Glomerular visceral epithelial cell (primary cell): ENCODE data around the gene POLQ.
"Not testable (repeated sequence)": the region's sequence is repeated elsewhere in the genome, so short reads cannot be mapped to it uniquely, and the experiment has no call there.

Experiments
- DNase-seq: peaks from one replicate; pipeline ENCODE4 v3.0.0-alpha.2; 2016; ENCODE audit errors: extremely low spot score

The POLQ gene

DNA sequence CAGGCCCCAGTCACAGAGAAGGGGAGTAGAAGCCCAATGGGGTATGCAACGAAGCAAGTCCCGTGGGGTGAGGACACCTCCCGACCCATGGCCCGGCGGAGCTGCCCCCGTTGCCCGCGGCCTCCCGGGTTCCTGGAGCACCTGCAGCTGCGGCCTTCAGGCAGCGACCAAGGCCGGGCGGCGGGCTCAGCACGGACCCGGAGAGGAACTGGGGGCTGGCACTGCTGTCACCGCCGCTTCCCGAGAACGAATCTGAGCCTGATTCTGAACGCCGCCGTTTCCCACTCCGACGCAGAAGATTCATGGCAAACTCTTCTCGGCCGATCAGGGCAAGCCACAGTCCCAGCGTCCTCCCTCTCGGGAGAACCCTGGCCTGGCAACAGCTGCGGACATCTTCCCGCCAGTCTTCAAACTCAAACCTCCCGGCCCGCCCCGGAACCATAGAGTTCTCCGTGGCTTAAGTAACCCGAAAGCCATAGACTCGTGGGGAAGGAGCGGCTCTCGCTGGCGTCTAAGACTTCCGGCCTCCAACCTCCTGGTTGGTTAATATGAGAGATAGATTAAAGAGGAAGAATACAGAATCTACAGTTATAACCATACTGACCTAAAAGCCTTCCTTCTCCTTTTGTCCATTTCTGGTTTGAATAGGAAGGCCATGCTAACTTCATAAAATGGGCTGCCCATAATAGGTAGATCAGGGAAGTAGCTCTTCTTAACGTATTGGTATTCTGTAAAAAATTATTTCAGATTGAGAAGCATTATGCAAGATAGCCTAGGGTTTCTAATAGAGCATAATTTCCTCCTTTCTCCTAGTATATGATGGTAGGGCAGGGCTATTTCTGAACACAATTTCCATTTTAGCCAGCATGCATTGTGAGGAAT, at the start of gene POLQ:
Gene POLQ, minus strand, starts transcription at position 415 of the 882 bp plus-strand sequence. Its CDS starts 111 bp downstream, at position 304.
- peak; percentile 92 for DNase-seq

DNA sequence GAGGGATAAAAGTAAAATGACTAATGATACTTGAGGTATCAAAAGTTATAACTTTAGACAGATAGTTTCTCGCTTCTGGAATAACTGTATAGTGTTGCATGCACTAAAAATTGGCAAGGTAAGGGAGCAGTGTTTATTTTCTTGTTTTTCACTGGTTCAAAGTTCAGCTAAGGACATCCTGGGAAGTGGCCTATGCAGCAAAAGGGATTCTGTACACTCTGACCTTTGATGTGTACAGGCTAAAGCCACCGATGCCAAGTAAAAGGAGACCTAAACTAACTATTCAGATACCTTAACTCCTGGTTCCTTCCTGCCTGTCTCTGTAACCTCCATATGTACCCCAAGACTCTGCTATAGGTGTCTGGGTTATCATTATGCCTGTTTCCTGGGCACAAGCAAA, 49.1 kb upstream of the POLQ start:
- no peak for DNase-seq

DNA sequence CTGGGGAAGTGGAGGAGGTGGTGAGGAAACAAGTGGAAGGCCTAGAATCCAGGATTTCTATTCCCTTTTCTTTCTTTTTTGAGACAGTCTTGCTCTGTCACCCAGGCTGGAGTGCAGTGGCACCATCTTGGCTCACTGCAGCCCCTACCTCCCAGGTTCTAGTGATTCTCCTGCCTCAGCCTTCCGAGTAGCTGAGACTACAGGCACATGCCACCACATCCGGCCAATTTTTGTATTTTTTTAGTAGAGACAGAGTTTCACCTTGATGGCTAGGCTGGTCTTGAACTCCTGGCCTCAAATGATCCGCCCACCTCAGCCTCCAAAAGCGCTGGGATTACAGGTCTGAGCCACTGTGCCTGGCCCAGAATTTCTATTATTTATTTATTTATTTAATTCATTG, 48.0 kb upstream of the POLQ start:
- not testable (repeated sequence) for DNase-seq

DNA sequence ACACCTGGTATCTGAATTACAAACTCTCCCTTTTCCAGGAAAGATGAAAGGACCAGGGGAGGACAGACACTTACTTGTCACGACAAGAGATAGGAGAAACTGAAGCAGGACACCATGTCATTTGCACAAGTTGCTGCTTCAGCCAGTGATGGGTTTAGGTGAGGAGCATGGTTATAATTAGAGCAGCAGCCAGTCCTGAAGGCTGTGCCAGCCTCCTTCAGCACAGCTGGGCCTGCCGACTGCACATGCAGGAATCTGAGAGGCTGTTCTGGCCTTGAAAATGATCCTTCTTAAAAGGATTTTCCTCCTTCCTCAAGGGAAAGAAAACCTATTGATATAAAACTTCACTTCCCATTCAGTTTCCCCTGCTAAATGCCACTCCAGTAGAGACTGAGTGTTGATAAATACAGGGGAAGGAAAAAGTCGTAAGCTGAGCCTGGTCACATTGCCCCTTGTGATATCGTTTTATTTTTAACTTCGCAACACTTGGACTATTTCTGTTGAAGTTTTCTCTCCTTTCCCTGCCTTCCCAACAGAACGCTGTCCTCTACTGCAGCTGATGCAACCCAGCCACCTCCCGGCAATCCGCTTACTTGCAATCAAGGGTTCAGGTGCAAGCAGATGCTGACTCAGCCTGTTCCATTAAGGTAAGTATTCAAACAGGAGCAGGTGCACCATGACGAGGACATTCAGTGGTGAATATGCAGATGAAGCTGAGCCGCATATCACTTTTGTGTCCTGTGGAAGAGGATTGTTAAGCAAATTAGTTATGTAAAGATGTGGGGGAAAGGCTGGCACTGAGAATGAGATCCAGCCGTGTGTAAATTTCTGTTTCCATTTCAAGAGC, 47.3 kb upstream of the POLQ start, which contains the start of gene FBXO40:
Gene FBXO40, plus strand, starts transcription at position 524 of the 847 bp plus-strand sequence. CDS start 27,197 bp downstream, outside the sequence.
- DNase-seq: no peak

DNA sequence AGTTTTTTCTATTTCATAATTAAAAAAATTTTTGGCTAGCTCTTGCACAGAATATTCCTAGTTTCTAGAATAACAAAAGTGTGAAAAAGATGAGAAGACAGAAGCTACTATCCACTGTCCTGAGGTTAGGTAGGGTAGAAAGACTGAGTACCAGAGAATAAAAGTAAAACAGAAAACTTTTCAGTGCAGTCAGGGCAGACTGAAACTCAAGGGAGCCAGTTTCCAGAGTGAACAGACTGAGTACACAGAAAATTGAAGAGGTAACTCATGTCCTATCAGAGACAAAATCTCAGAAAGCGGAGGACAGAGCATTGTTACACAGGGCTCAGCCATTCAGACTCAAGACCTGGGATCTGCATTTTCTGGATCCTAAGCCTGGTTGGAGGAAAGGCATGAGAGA, 38.6 kb upstream of the POLQ start:
- DNase-seq: no peak

DNA sequence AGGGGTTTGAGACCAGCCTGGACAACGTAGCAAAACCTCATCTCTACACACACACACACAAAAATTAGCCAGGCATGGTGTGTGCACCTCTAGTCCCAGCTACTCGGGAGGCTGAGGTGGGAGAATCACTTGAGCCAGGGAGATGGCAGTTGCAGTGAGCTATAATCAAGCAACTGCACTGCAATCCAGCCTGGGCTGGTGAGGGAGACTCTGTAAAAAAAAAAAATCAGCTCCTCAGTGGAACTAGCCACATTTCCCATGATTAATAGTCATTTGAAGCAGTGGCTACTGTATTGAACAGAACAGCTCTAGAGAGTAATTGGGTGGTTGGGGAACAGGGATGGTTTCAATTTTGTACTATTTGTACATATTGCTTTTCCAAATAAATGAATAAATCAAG, 35.9 kb upstream of the POLQ start:
- no peak for DNase-seq

DNA sequence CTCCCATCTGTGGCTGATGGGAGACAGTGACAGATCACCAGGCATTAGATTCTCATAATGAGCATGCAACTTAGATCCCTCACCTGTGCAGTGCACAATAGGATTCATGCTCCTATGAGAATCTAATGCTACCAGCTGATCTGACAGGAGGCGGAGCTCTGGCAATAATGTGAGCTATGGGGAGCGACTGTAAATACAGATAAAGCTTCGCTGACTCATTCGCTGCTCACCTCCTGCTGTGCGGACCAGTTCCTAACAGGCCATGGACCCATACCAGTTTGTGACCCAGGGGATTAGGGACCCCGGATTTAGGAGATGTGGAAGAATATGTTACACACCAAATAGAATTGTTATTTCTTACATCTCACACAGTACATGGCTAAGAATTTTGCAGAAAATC, 28.7 kb upstream of the POLQ start:
- no peak for DNase-seq

DNA sequence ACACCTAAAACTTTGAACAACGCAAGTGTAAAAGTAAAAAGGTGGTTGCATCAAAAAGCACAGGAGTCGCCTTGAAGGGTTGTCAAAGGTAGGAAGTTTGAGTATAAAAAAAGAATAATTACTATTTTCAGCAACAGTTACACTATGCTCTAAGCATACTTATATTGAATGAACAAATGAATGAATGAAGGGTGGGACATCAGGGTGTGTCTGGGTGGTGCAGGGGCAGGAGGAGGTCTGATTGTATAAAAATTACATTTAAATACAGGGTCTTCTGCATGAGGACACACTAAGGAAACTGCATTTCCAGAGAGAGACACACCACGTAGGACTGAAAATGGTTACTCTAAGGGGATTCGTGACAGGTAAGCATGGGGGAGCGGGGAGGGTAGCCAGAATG, 21.9 kb upstream of the POLQ start, which contains the start of gene ARGFX:
Gene ARGFX, plus strand, starts transcription at position 301 of the 400 bp plus-strand sequence. CDS start 2,765 bp downstream, outside the sequence.
- DNase-seq: no peak

DNA sequence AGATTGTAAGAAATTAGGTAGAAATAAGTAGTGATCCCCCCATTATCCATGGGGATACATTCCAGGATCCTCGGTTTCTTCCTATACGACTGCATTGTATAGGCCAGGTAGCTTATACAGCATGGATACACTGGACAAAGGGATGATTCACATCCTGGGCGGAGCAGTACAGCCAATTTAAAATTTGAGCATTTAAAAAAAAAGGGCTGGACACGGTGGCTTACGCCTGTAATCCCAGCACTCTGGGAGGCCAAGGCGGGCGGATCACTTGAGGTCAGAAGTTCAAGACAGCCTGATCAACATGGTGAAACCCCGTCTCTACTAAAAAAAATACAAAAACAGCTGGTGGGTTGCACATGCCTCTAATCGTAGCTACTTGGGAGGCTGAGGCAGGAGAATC, 21.0 kb upstream of the POLQ start:
- no peak for DNase-seq

DNA sequence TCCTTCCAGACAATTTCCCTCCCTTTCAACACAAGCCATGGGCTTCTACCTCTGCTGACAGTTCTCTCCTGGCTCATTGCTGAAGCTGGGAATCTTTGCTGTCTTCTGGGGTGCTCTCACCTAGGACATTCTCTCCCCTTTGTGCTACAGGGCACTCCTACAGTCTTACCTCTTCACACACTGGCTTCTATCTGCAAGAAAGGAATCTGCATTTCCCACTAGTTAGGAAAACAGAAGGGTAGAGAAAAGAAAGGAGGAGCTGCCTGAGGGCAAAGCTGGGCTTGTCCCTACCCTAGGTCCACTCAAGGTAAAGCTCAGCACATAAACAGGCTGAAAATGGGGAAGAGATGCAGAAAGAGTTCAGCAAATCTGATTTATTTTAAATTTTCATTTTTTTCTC, 16.4 kb upstream of the POLQ start:
- no peak for DNase-seq

DNA sequence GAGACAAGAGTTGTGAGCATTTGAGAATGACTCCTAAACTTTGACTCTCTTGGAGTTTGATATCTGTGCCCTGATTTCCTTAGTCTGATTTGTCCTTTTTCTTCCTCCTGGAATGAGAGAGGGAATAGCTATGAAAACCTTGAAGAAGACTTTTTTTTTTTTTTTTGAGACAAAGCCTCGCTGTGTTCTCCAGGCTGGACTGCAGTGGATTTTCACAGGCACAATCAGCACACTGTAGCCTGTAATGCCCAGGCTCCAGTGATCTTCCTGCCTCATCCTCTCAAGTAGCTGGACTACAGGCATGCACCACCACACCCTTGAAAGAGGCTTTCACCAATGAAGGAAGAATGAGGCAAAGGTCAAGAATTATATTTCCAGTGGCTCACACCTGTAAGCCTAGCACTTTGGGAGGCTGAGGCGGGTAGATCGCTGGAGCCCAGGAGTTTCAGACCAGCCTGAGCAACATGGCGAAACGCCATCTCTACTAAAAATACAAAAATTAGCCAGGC, 11.7 kb upstream of the POLQ start:
- DNase-seq: no peak

DNA sequence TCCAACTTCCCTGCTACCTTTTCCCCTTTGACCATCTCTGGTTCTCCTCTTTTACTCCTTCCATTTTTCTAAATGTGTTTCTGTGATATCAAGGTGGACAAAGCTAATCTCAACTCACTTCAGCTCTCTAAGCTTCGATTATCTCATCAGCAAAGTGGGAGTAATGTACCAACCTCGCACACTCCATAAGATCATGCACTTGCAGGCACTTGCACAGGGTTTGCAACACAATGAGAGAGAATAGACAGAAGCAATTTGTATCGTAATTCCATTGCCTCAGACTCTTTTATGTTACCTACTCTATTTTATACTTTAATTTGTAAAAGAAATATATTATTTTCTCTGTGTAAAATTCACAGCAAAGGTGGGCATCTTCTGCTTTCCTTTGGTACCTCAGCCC, 7.0 kb upstream of the POLQ start:
- DNase-seq: no peak

DNA sequence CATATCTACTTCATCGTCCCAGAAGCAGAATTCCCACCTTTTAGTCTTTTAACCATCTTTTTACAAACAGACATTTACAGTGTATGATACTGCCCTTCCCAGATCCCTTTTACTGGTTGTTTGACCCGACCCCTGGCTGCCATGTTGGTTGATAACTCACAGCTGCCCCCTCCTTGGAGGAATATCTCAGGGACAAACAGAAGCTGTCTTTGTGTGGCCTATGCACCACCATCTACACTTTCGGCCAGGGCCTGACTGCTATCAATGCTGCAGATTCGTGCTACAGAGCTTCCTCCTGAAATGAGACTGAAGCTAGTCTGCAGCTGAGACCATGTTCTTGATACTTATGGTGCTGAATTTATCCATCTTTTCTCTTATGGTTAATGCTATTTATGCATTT, 6.6 kb upstream of the POLQ start:
- DNase-seq: no peak

DNA sequence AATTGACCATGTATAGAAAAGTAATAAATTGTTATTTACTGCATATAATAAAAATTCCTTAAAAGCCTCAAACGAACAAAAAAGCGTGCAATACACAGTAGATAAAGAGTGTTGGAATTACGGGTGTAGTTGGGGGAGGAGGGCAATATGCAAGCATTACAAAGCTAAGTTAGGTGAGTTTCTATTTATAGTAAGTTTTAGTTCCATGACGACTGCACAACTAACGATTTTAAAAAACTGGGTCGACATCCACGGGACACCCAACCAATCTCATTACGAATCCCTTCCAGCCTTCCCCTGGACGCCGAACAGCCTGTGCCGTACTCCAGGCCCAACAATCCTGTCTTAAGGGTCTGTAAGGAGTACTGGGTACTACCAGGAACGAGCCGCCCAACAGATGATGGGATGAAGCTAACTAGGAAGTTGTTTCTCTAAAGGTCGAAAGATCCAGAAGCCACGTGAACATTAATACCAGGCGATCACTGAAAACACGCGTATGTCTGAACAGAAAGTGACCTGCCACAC, 677 bp downstream of the POLQ start:
- DNase-seq: no peak

DNA sequence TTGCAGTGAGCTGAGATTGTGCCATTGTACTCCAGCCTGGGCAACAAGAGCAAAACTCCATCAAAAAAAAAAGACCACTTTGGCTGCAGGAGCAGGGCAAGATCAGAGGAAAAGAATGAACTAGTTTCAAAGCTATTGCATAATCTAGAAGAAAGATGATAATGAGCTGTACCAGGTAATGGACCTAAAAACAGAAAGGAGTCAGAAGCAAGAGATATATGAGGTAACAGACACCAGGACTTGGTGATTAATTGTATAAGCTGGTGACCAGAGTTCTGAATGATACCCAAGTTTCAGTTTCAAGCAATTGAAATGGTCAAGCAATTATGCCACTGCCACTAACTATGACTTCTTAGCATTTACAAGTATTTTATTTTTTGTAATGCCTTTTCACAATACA, 2.9 kb downstream of the POLQ start:
- no peak for DNase-seq

DNA sequence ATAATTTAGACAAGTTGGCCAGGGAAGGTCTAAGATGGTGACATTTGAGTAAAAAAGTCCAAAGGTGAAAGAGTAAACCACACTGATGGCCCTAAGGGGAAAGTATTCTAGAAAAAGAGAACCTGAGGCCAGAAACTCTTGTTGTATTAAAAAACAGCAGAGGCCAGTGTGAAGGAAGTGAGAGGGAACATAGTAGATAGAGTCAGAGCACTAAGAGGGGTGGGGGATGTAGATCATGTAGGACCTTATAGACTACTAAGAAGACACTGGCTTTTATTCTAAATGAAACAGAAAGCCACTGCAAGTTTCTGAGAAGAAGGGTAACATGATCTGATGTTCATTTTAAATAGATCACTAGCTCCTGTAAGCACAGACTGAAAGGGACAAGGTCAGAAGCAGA, 14.5 kb downstream of the POLQ start:
- DNase-seq: no peak

DNA sequence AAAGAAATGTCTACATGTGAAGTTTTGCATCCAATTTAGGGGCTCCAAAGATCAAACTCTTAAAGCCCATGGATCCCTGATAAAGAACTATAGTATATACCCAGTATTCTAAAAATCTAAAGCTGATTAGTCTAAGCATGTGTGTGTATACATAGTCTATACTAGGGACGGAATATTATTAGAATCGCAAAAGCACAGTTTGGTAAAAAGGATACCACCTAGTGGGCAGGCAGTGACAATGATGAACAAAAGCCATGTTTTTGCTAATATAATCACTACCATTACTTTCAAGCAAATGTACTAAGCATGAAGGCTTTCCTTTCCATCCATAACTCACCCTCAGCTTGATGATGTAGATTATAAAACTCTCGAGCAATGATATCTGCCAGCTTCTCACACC, 16.5 kb downstream of the POLQ start:
- no peak for DNase-seq

DNA sequence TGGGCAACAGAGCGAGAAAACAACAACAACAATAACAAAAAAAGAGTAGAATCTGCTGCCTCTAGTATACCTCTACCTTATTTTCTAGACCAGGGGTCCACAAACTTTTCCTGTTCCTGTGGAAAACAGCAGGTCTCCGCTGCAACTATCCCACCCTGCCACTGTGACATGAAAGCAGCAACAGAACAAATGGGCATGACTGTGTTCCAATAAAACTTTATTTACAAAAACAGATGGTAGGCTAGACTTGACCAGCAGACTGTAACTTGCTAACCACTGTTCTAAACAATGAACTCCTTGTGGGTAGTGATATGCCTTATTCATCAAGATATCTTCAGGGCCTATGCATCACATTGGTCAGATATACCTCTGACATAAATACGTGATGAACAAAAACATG, 25.3 kb downstream of the POLQ start:
- DNase-seq: no peak

DNA sequence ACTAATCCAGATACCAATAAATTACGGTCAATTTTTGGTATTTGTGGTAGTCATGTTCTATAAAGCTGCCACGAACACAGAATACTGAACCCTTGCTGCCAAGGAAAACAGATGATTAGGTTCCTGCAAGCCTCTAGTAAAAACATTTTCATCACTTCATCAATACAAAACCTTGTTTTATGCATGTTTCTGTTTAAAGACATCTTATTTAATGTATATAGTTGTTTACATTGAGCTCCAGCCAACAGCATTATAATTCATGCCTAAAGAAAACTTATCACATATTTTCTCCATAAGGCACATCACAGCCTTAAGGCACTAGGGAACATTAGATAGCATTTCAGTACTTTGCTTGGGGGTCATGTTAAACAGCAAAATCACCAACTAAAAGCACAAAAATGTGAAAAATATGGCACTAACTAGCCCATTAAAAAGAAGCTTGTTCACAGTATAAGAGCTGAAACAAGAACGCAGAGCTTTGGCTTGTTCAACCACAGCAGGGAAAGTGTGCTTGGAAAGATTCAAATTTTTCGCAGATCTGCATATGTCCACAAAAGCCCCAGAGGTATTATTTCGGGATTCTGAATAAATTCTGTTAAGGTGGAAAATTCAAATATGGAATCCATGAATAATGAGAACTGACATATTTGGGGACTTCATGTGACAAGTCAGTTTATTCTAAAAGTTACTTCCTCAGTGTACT, 27.7 kb downstream of the POLQ start:
- no peak for DNase-seq

DNA sequence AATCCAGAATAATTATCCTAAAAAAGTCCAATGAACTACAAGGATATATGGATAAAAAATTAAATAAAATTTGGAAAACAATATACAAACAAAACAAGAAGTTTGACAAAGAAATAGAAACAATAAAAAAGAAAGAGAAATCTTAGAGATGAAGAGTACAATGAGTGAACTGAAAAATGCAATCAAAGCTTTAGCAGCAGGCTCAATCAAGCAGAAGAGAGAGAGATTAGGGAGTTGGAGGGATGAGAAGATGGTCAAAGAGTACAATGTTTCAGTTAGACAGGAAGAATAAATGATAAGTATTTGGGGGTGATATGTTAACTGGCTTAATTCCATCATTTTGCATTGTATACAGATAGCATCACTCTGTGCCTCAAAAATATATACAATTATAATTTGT, 29.9 kb downstream of the POLQ start:
- no peak for DNase-seq

DNA sequence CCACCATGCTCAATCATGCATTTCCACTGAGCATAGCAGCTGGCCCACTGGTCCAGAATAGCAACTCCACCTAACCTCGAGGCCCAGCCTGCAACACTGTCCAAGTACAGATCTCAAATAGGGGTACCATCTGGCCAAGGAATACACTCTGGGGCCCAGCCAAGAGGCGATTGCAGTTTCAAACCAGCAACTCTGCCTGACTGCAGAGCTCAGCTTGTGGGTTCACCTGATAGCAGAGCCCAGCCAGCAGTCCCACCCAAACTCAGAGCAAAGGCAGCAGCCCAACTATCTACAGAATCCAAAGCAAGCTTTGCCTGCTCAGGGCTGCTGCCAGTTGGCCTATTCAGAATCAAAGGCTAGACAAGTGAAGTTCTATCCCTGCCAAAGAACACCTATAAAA, 30.5 kb downstream of the POLQ start:
- peak; percentile 9 for DNase-seq

DNA sequence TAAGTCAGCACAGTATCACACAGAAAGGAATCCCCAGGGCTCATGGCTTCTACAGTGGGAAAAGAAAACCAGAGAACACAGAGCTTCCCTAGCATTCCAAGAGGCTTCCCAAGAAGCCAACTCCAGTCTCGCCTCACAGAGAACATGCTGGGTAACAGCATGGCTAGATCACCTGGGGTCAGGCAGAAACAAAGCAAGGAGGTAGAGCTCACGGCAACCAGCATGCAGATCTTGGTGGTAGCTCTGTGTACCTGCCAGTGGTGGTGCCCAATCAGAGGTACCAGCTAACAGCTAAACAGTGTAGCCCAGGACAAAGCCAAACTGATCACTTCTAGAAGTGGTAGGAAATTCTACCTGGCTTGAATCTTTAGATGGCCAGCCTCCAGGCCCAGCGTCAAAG, 31.3 kb downstream of the POLQ start:
- DNase-seq: no peak
